Activated naive CD8-positive, alpha-beta T cell treated with anti-CD3 and anti-CD28 coated beads for 36 hours (primary cell): Measurements from ENCODE around the gene MPZL3. TPM values are rescaled to one million over a fixed set of nuclear protein-coding genes. Genes with fewer than 3 reads are reported as not detected.

Source experiments
- total RNA-seq, 2 experiments: library from RNA; stranded (reverse); gene quantifications; one replicate each; pipeline ENCODE4 v1.2.3, GENCODE V29; 2021

MPZL3 gene
- total RNA-seq, 2 experiments from 2014 or later = 49.1 to 50.7 TPM

Other genes with a start within 250 kb of the MPZL3 start
- not detected for gene TMPRSS4, start 175.3 kb downstream of the MPZL3 start, total RNA-seq
- not detected for gene SMIM35, start 165.4 kb downstream of the MPZL3 start, total RNA-seq
- under 1 TPM; 0.41 to 0.58 TPM for gene SCN4B, start 99.5 kb downstream of the MPZL3 start, total RNA-seq
- not detected for gene SCN2B, start 75.7 kb downstream of the MPZL3 start, total RNA-seq
- gene JAML, start 27.4 kb downstream of the MPZL3 start, total RNA-seq = 100 to 1,000 TPM; 148 to 150 TPM
- 10 to 100 TPM; 18.8 to 20.1 TPM for gene MPZL2, start 11.9 kb upstream of the MPZL3 start, total RNA-seq
- gene CD3E, start 52.4 kb upstream of the MPZL3 start, total RNA-seq = 100 to 1,000 TPM; 364 TPM
- 100 to 1,000 TPM; 341 to 350 TPM for gene CD3D, start 90.3 kb upstream of the MPZL3 start, total RNA-seq
- 100 to 1,000 TPM; 133 to 142 TPM for gene CD3G, start 92.0 kb upstream of the MPZL3 start, total RNA-seq
- gene UBE4A, start 107.2 kb upstream of the MPZL3 start, total RNA-seq = 10 to 100 TPM; 55.0 to 56.3 TPM
- gene ATP5MG, start 149.2 kb upstream of the MPZL3 start, total RNA-seq = 100 to 1,000 TPM; 246 to 264 TPM
- gene KMT2A, start 184.1 kb upstream of the MPZL3 start, total RNA-seq = 10 to 100 TPM; 55.8 to 58.9 TPM